T-cell (primary cell): ENCODE data around the gene ADAMTS16. TPM values are rescaled to one million over a fixed set of nuclear protein-coding genes. Genes with fewer than 3 reads are reported as not detected.

Experiments used
- ATAC-seq, 4 experiments: fragments of 200-7000 bp in 3 of 4; fragments of 150-1000 bp in 1 of 4; cut with Tn5 transposase; replicated peaks in 1 of 4; 1 replicate in 3 of 4; 2 replicates in 1 of 4; pipeline ENCODE4 v1.10.0; 2021; ENCODE audit warnings: moderate library complexity in 3 of 4, mild to moderate bottlenecking in 2 of 4, moderate number of reproducible peaks in 1 of 4
- CTCF ChIA-PET, 2 donors: fragments of 300-600 bp; sonication (Branson Sonifier 250); formaldehyde crosslinking; loops; one replicate each; lab custom pipeline; 2022; ENCODE audit warnings: antibody characterized with exemption in 2 of 2; lab: Charles Lee
- POLR2A ChIA-PET, 2 donors: fragments of 300-600 bp; sonication (Branson Sonifier 250); formaldehyde crosslinking; loops; one replicate each; lab custom pipeline; 2022; ENCODE audit warnings: antibody characterized with exemption in 2 of 2; lab: Charles Lee
- DNase-seq, 35 experiments: peaks; one replicate each; pipeline versions ENCODE4 v3.0.0 to v3.0.0-alpha.2; 2013 to 2023
- H3K27ac ChIP-seq: one replicate; pipeline ENCODE4 v1.5.1; 2013; ENCODE audit warnings: low read length
- H3K27me3 ChIP-seq, 2 experiments: replicated peaks in 1 of 2; 1 replicate in 1 of 2; 2 replicates in 1 of 2; pipeline versions ENCODE4 v1.6.1 to v1.7.0; 2013; ENCODE audit warnings: low read length in 1 of 2, mixed read lengths in 1 of 2; ENCODE audit not compliant: control insufficient read depth in 2 of 2, insufficient read depth in 2 of 2; ENCODE audit errors: extremely low read depth in 1 of 2
- H3K36me3 ChIP-seq, 2 donors: 1 replicate in 1 of 2; 2 replicates in 1 of 2; pipeline versions ENCODE4 v1.6.1 to v1.7.0; 2013; ENCODE audit warnings: low read length in 1 of 2; ENCODE audit not compliant: control insufficient read depth in 2 of 2, insufficient read depth in 1 of 2; ENCODE audit errors: extremely low read depth in 1 of 2
- H3K4me1 ChIP-seq, 2 experiments: 1 replicate in 1 of 2; 2 replicates in 1 of 2; pipeline versions ENCODE4 v1.6.1 to v1.7.0; 2013; ENCODE audit warnings: low read length in 2 of 2, mixed read lengths in 1 of 2; ENCODE audit not compliant: insufficient read depth in 2 of 2, control insufficient read depth in 1 of 2; ENCODE audit errors: extremely low read depth in 1 of 2
- H3K4me3 ChIP-seq, 2 donors: 1 replicate in 1 of 2; 2 replicates in 1 of 2; pipeline versions ENCODE4 v1.5.1 to v1.7.0; 2013; ENCODE audit warnings: mild to moderate bottlenecking in 2 of 2, low read length in 1 of 2, moderate library complexity in 1 of 2; ENCODE audit not compliant: control insufficient read depth in 1 of 2; ENCODE audit errors: extremely low read depth in 1 of 2
- H3K9me3 ChIP-seq: 2 replicates; pipeline ENCODE4 v1.7.0; 2013
- H3K27ac Mint-ChIP-seq, 2 donors: one replicate each; pipeline ENCODE4 v1.8.0; 2020 to 2021; ENCODE audit warnings: mild to moderate bottlenecking in 2 of 2, mixed read lengths in 2 of 2
- H3K27me3 Mint-ChIP-seq, 2 donors: one replicate each; pipeline ENCODE4 v1.8.0; 2021 to 2022; ENCODE audit warnings: mixed read lengths in 2 of 2
- H3K36me3 Mint-ChIP-seq: one replicate; pipeline ENCODE4 v1.8.0; 2021; ENCODE audit warnings: mixed read lengths
- H3K4me1 Mint-ChIP-seq, 3 donors: one replicate each; pipeline ENCODE4 v1.8.0; 2020 to 2022; ENCODE audit warnings: mixed read lengths in 3 of 3, mild to moderate bottlenecking in 1 of 3
- H3K4me3 Mint-ChIP-seq, 3 donors: one replicate each; pipeline ENCODE4 v1.8.0; 2020 to 2022; ENCODE audit warnings: mild to moderate bottlenecking in 3 of 3, mixed read lengths in 3 of 3, moderate library complexity in 3 of 3
- H3K9me3 Mint-ChIP-seq, 3 donors: one replicate each; pipeline ENCODE4 v1.8.0; 2020 to 2022; ENCODE audit warnings: mixed read lengths in 3 of 3
- WGBS: methylation state at CpG from one replicate; pipeline ENCODE4 v1.1.5; 2013; ENCODE audit warnings: missing lambda C conversion rate; ENCODE audit not compliant: insufficient coverage; 5-methylcytosine and 5-hydroxymethylcytosine counted together
- total RNA-seq, 35 experiments: library from RNA in 6 of 35; stranded (reverse) in 6 of 35; fragments of 120-200 nt in 1 of 35; gene quantifications; one replicate each; pipeline versions ENCODE4 v1.2.1 to v1.2.4 and lab custom pipeline; 2013 to 2026

The ADAMTS16 gene
- total RNA-seq, 5 donors from 2014 or later (not counting 1 experiment from before 2014, with no cell fraction given): 0.06 to 0.09 TPM; not detected in 3

DNA sequence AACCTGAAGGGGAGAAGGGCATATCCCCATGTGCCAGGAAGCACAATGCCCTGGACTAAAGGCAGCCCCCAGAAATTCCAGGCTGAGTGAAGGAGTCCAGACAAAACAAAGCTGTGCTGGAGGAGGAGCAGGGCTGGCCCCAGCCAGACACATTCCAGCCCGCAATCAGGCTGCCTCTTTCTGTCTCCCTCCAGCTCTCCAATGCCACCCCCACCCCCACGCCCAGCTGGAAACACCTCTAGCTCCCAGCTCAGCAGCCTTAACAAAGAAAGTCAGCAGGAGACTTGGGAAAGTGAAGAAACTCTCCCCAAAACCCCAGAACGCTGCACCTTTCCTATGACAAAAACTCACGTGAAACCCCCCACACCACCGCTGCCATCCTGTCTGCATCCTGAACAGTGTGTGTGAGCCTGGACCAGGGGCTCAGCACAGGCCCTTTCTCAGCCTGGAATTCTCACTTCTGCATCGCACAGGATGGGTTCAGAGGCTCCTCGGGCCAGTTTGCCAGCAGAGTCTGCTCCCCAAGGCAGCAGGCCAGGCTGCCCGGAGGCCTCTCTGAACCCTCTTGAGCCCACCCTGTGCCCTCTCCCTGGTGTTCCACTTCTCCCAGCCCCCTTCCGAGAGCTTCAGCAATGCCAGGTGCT lies 186.1 kb downstream of the ADAMTS16 start:
- no peak for ATAC-seq
- H3K9me3 ChIP-seq: no peaks in the 10 kb centered on the region
- Mint-ChIP-seq H3K4me1 (no peaks in the 10 kb centered on the region), H3K4me3 (no peak overlapping the region), H3K27ac (no peak overlapping the region), H3K36me3 (no peaks in the 10 kb centered on the region), H3K27me3 (peaks cover 0 to 4% of the 10 kb centered on the region in 2 donors), H3K9me3 (peaks cover 4 to 18% (median 7%) of the 10 kb centered on the region in 3 donors)
- H3K36me3 ChIP-seq: no peaks in the 10 kb centered on the region
- H3K4me3 ChIP-seq: no peak overlapping the region
- peaks cover 0 to 13% of the 10 kb centered on the region in 2 experiments for H3K27me3 ChIP-seq
- 60% methylated on average over 7 of the region's 9 CpGs for WGBS
- H3K4me1 ChIP-seq: no peaks in the 10 kb centered on the region
- no peak for DNase-seq
- ChIA-PET CTCF (no interaction called here), POLR2A (interaction anchor here (0.6 kb wide), 2 partner anchors 61 to 92 kb away, joined by 4 to 7 read pairs; no protein-coding TSS in a partner anchor)
- no peak overlapping the region for H3K27ac ChIP-seq

DNA sequence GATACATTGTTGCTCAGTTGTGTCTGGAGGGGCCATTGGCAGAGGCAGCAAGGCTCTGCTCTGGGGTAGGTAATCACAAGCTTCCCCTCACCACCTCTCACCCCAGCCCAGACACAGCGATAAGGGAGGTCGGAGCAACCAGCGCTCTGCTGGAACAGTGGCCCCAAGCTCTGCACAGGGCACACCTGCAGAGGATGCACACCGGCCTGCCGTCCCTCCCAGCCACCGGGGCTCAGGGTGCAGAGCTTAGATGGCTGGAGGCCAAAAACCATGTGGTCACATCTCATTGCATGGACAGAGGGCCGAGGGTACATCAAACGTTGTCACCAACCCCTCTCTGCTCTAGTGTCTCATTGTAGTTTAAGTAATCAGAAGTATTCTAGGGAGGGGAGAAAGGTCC lies 187.0 kb downstream of the ADAMTS16 start:
- H3K36me3 ChIP-seq: no peaks in the 10 kb centered on the region
- H3K4me3 ChIP-seq: no peak overlapping the region
- ChIA-PET CTCF (no interaction called here), POLR2A (no interaction called here)
- no peak overlapping the region for H3K27ac Mint-ChIP-seq
- H3K36me3 Mint-ChIP-seq: no peaks in the 10 kb centered on the region
- WGBS: 97% methylated on average over 6 of the region's 8 CpGs
- ATAC-seq (no peak), DNase-seq (no peak)
- H3K4me3 Mint-ChIP-seq: no peak overlapping the region
- H3K4me1 Mint-ChIP-seq: no peaks in the 10 kb centered on the region
- no peak overlapping the region for H3K27ac ChIP-seq
- peaks cover 0 to 13% of the 10 kb centered on the region in 2 experiments for H3K27me3 ChIP-seq
- peaks cover 4 to 13% (median 6%) of the 10 kb centered on the region in 3 donors for H3K9me3 Mint-ChIP-seq
- H3K4me1 ChIP-seq: no peaks in the 10 kb centered on the region
- H3K27me3 Mint-ChIP-seq: peaks cover 0 to 4% of the 10 kb centered on the region in 2 donors
- no peaks in the 10 kb centered on the region for H3K9me3 ChIP-seq

DNA sequence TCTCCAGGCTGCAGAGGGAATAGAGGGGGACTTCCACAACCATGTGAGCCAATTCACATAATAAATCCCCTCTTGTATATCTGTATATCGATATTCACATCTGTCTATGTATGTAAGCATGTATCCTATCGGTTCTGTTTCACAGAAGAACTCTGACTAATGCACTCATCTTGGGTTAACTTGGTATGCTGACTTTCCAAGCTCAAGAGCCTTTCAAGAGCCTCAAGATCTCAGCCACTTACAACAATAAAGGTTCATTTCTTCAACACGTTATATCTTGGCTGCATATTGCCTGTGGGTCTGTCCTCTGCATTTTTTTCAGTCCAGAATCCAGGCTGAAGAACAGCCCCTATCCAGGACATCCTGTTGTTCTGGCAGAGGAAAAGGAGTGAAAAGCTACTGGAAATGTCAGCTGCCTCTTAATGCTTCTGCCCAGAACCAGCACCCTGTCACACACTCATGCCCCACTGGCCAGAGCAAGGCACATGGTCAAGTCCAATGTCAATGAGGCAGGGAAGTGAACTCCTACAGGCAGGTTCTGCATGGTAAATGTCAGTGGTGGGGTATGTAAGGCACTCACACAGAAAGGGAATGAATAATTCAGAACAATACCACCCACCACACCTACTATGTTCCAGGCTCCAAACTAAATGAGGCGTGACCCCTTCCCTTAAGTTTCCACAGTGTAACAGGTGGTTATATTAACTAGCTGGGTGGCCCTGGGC lies 190.8 kb downstream of the ADAMTS16 start:
- Histone ChIP-seq H3K36me3 (no peaks in the 10 kb centered on the region), H3K4me3 (no peak overlapping the region), H3K27me3 (peaks cover 0 to 12% of the 10 kb centered on the region in 2 experiments), H3K4me1 (no peaks in the 10 kb centered on the region), H3K9me3 (no peaks in the 10 kb centered on the region), H3K27ac (no peak overlapping the region)
- DNase-seq (no peak), ATAC-seq (no peak)
- H3K27ac Mint-ChIP-seq: no peak overlapping the region
- CTCF ChIA-PET: no interaction called here
- WGBS: 100% methylated on average over 2 of the region's 4 CpGs
- no peak overlapping the region for H3K4me3 Mint-ChIP-seq
- peaks cover 0 to 9% (median 3%) of the 10 kb centered on the region in 3 donors for H3K9me3 Mint-ChIP-seq
- peaks cover 0 to 4% of the 10 kb centered on the region in 2 donors for H3K27me3 Mint-ChIP-seq
- H3K4me1 Mint-ChIP-seq: no peaks in the 10 kb centered on the region
- POLR2A ChIA-PET: no interaction called here
- no peaks in the 10 kb centered on the region for H3K36me3 Mint-ChIP-seq

DNA sequence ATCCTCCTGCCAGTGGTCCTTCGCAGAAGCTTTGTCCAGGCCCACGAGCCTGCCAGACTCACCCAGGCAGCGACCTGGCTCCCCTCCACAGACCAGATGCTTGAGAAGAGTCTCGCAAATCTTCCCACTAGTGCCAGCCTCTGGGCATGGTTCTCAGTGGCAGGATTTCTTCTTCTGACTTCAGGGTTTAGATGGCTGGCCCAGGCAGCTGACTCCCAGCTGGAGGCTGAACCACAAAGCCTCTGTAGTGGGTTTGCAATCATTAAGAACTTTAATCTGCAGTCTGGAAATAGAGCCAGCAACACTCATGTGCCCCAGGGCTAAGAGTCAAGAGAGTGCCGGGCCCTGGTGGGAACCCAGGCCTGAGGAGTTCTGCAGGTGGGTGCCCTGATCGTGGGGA lies 191.7 kb downstream of the ADAMTS16 start:
- H3K36me3 Mint-ChIP-seq: no peaks in the 10 kb centered on the region
- no peak for DNase-seq
- CTCF ChIA-PET: no interaction called here
- H3K4me3 Mint-ChIP-seq: no peak overlapping the region
- H3K4me1 ChIP-seq: no peaks in the 10 kb centered on the region
- H3K27ac Mint-ChIP-seq: no peak overlapping the region
- no peaks in the 10 kb centered on the region for H3K4me1 Mint-ChIP-seq
- WGBS: 69% methylated on average over 6 of the region's 6 CpGs
- H3K9me3 ChIP-seq: no peaks in the 10 kb centered on the region
- peaks cover 0 to 4% of the 10 kb centered on the region in 2 donors for H3K27me3 Mint-ChIP-seq
- no peaks in the 10 kb centered on the region for H3K36me3 ChIP-seq
- no peak for ATAC-seq
- H3K9me3 Mint-ChIP-seq: peaks cover 0 to 9% (median under 1%) of the 10 kb centered on the region in 3 donors
- POLR2A ChIA-PET: no interaction called here
- no peak overlapping the region for H3K4me3 ChIP-seq
- no peak overlapping the region for H3K27ac ChIP-seq
- H3K27me3 ChIP-seq: peaks cover 0 to 4% of the 10 kb centered on the region in 2 experiments

DNA sequence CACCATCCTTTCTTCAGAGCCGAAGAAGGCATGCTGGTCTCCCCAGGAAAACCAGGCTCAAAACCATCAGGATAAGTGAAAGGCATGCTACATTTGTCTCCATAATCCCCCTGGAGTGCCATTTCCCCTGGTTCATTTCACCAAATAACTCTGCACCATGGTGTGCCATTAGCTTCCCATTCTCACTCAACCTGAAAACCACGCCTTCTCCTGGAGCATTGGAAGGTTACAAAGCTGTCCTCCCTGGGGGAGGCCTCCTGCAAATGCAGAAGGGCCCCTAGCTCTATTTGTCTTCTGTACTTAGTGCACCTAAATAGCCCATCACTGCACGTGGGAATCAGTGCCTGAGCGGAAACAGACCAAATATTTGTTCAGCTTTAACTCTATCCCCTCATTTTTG lies 192.2 kb downstream of the ADAMTS16 start:
- H3K4me3 Mint-ChIP-seq: no peak overlapping the region
- Histone ChIP-seq H3K27me3 (peaks cover 0 to 2% of the 10 kb centered on the region in 2 experiments), H3K4me3 (no peak overlapping the region), H3K36me3 (no peaks in the 10 kb centered on the region), H3K27ac (no peak overlapping the region), H3K4me1 (no peaks in the 10 kb centered on the region), H3K9me3 (no peaks in the 10 kb centered on the region)
- no peaks in the 10 kb centered on the region for H3K4me1 Mint-ChIP-seq
- H3K27ac Mint-ChIP-seq: no peak overlapping the region
- no peak for ATAC-seq
- ChIA-PET POLR2A (no interaction called here), CTCF (no interaction called here)
- H3K9me3 Mint-ChIP-seq: peaks cover 0 to 9% (median 0%) of the 10 kb centered on the region in 3 donors
- DNase-seq: no peak
- no peaks in the 10 kb centered on the region for H3K36me3 Mint-ChIP-seq
- H3K27me3 Mint-ChIP-seq: peaks cover 0 to 4% of the 10 kb centered on the region in 2 donors
- 88% methylated on average over 3 of the region's 4 CpGs for WGBS

DNA sequence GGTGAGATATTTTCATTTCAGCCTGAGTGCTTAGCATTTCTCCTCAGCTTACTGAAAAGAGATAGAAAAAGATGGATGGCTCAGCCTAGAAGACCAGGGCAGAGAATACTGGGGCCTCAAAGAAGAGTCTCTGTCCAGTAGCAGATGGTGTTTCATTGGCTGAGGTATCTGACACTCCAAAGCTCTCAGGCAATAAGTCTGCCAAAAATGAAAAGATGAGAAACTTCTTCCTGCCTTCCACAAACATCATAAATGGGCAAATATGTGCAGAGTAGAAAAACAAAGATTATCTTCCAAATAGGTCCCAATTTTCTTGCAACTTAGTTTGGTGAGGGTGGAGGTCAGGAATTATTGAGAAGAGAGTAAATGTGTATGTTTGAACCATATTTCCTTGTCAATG lies 195.0 kb downstream of the ADAMTS16 start:
- Mint-ChIP-seq H3K27me3 (no peaks in the 10 kb centered on the region), H3K9me3 (no peaks in the 10 kb centered on the region), H3K27ac (no peak overlapping the region), H3K36me3 (no peaks in the 10 kb centered on the region), H3K4me1 (no peaks in the 10 kb centered on the region), H3K4me3 (no peak overlapping the region)
- Histone ChIP-seq H3K36me3 (no peaks in the 10 kb centered on the region), H3K27me3 (no peaks in the 10 kb centered on the region), H3K4me1 (no peaks in the 10 kb centered on the region), H3K4me3 (no peak overlapping the region), H3K9me3 (no peaks in the 10 kb centered on the region), H3K27ac (no peak overlapping the region)
- no peak for DNase-seq
- ChIA-PET POLR2A (no interaction called here), CTCF (no interaction called here)
- ATAC-seq: no peak
